SU-DHL-6 (cell line): ENCODE data around the gene ATE1.

Experiments used
- H2AFZ ChIP-seq: fragments of 200-600 bp; sonication (generic); 2 replicates; pipeline ENCODE4 v1.6.1; 2014; ENCODE audit warnings: low read depth, mild to moderate bottlenecking, moderate library complexity, mixed read lengths, antibody characterized with exemption, low read length; ENCODE audit not compliant: severe bottlenecking
- H3F3A ChIP-seq: fragments of 200-600 bp; shearing (Covaris generic); 2 replicates; pipeline ENCODE4 v1.6.0; 2016; ENCODE audit warnings: antibody characterized with exemption, mild to moderate bottlenecking; ENCODE audit not compliant: insufficient read depth
- H3K27ac ChIP-seq: fragments of 200-600 bp; sonication (generic); 2 replicates; pipeline ENCODE4 v1.5.1; 2016; ENCODE audit warnings: low read depth, mild to moderate bottlenecking, low read length, moderate library complexity, mixed read lengths
- H3K27me3 ChIP-seq: fragments of 200-600 bp; sonication (generic), shearing (Covaris generic); 2 replicates; pipeline ENCODE4 v1.6.0; 2014; ENCODE audit warnings: mild to moderate bottlenecking, low read length
- H3K36me3 ChIP-seq: fragments of 200-600 bp; sonication (generic); 2 replicates; pipeline ENCODE4 v1.6.1; 2014; ENCODE audit warnings: mild to moderate bottlenecking, low read length, mixed read lengths
- H3K4me2 ChIP-seq: fragments of 300-600, 200-600 bp; shearing (Covaris generic), sonication (generic); 2 replicates; pipeline ENCODE4 v1.6.0; 2014; ENCODE audit warnings: low read length, low read depth, mild to moderate bottlenecking; ENCODE audit not compliant: poor library complexity, severe bottlenecking
- H3K4me3 ChIP-seq: fragments of 200-600 bp; sonication (generic); 2 replicates; pipeline ENCODE4 v1.5.1; 2014; ENCODE audit warnings: antibody characterized with exemption, low read length, mild to moderate bottlenecking, mixed read lengths; ENCODE audit not compliant: insufficient read depth, poor library complexity, severe bottlenecking
- H3K79me2 ChIP-seq: fragments of 200-600 bp; sonication (generic); 2 replicates; pipeline ENCODE4 v1.6.1; 2014; ENCODE audit warnings: mild to moderate bottlenecking, low read length, moderate library complexity; ENCODE audit not compliant: insufficient read depth
- H3K9ac ChIP-seq: fragments of 200-600 bp; sonication (generic); 2 replicates; pipeline ENCODE4 v1.7.0; 2014; ENCODE audit warnings: mild to moderate bottlenecking, low read length
- H3K9me2 ChIP-seq: fragments of 200-600 bp; sonication (generic); replicated peaks from 2 replicates; pipeline ENCODE4 v1.6.1; 2014; ENCODE audit warnings: low read length; ENCODE audit not compliant: insufficient read depth
- H3K9me3 ChIP-seq: fragments of 200-600 bp; sonication (generic); 2 replicates; pipeline ENCODE4 v1.6.1; 2014; ENCODE audit warnings: low read length, mixed read lengths; ENCODE audit not compliant: insufficient read depth
- H4K20me1 ChIP-seq: fragments of 200-600 bp; sonication (generic); 2 replicates; pipeline ENCODE4 v1.6.1; 2014; ENCODE audit warnings: low read depth, mild to moderate bottlenecking, antibody characterized with exemption, low read length, moderate library complexity, mixed read lengths
- CTCF ChIP-seq: fragments of 200-600 bp; sonication (generic); IDR thresholded peaks from one replicate; pipeline ENCODE4 v1.5.1; 2017; ENCODE audit warnings: antibody characterized with exemption, mild to moderate bottlenecking, low read length, moderate library complexity; ENCODE audit not compliant: insufficient read depth, poor library complexity, severe bottlenecking
- EZH2phosphoT487 ChIP-seq: fragments of 200-600 bp; sonication (generic), shearing (Covaris generic); conservative IDR thresholded peaks from 2 replicates; pipeline ENCODE4 v1.6.1; 2018; ENCODE audit warnings: mild to moderate bottlenecking, antibody characterized with exemption, low read length, moderate library complexity, mixed read lengths

ATE1 gene

DNA sequence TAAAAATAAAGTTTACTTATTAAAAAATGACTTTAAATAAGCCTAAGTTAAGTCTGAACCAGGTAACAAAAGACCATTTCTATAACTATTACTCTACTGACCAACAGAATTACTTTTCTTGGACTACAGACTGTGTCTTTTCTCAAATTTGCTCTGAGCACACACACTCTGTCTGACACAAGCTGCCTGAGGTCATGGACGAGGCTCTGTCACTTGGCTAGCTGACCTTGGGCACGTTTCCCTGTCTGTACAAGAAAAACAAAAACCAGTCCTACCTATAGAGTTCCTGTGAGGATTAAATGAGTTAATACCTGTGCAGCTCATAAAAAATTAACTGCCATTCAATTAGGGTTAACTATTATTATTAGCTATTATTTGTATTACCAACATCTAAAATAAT, 22.9 kb downstream of the ATE1 start:
- TF ChIP-seq EZH2phosphoT487: no peak
- TF ChIP-seq CTCF: no peak
- Histone ChIP-seq H3F3A (no peaks in the 10 kb centered on the region), H3K9me2 (no peaks in the 10 kb centered on the region), H3K9ac (no peak overlapping the region), H4K20me1 (no peaks in the 10 kb centered on the region), H3K9me3 (no peaks in the 10 kb centered on the region), H3K27ac (no peak overlapping the region), H3K36me3 (no peaks in the 10 kb centered on the region), H3K79me2 (no peaks in the 10 kb centered on the region), H3K27me3 (no peaks in the 10 kb centered on the region), H3K4me3 (no peak overlapping the region), H2AFZ (no peak overlapping the region), H3K4me2 (no peak overlapping the region)

DNA sequence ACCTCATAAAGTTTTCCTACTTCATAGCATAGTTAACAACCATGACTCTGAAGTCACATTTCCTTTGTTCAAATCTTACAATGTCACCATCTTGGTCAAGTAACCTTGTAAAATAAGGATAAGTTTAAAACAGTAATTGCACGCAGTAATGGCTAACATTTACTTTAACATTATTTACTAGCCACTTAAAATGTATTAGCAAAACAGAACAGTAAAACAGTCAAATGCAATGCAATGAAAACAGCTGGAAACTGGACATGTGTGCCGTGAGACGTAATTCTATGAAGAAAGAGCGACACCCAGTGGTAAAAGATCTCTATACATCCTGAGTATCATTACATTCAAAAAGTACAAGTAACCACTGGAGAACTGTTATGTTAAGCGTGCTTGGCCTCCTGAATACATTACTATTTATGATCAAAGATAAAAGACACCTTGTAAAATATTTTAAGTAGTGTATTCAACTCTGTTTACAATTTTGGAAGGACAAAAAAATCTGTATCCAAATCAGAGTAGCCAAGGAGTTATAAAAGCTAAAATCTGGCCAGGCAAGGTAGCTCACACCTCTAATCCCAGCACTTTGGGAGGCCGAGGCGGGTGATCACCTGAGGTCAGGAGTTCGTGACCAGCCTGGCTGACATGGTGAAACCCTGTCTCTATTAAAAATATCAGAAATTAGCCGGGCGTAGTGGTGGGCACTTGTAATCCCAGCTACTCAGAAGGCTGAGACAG, 27.2 kb downstream of the ATE1 start:
- no peaks in the 10 kb centered on the region for H3K9me3 ChIP-seq
- H3K27me3 ChIP-seq: no peaks in the 10 kb centered on the region
- H3K79me2 ChIP-seq: no peaks in the 10 kb centered on the region
- no peak overlapping the region for H3K4me2 ChIP-seq
- H3K9me2 ChIP-seq: no peaks in the 10 kb centered on the region
- H3K4me3 ChIP-seq: no peak overlapping the region
- peak overlapping the region; percentile 50 for H2AFZ ChIP-seq
- no peak overlapping the region for H3K27ac ChIP-seq
- no peaks in the 10 kb centered on the region for H3F3A ChIP-seq
- H4K20me1 ChIP-seq: no peaks in the 10 kb centered on the region
- peaks cover 7% of the 10 kb centered on the region; the same call in 1 of the 2 replicates for H3K36me3 ChIP-seq
- H3K9ac ChIP-seq: no peak overlapping the region
- TF ChIP-seq EZH2phosphoT487 (no peak), CTCF (peak; percentile 38)

DNA sequence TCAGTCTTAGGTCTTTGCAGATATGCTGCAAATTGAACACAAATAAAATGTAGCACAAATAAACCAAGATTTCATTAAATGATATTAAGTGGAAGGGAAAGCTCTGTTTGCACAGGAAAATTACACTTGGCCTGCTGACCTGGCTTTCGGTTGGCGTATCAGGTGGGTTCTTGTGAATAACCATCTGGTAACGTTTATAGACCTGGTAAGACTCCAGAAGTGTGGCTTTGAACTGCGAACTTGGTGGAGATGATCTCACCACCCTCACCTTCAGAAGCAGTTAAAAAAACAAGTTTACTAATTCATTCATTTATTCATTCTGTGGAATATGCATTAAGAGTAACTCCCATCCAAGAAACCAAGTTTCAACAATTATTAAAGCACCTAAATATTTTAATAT, 28.1 kb downstream of the ATE1 start:
- no peak for TF ChIP-seq EZH2phosphoT487
- no peak for TF ChIP-seq CTCF
- no peak overlapping the region for H2AFZ ChIP-seq
- no peaks in the 10 kb centered on the region for H3F3A ChIP-seq
- H3K4me2 ChIP-seq: no peak overlapping the region
- H3K9ac ChIP-seq: no peak overlapping the region
- H3K27ac ChIP-seq: no peak overlapping the region
- peaks cover 7% of the 10 kb centered on the region; the same call in 1 of the 2 replicates for H3K36me3 ChIP-seq
- H4K20me1 ChIP-seq: no peaks in the 10 kb centered on the region
- H3K4me3 ChIP-seq: no peak overlapping the region
- H3K27me3 ChIP-seq: no peaks in the 10 kb centered on the region
- H3K9me3 ChIP-seq: no peaks in the 10 kb centered on the region
- H3K79me2 ChIP-seq: no peaks in the 10 kb centered on the region
- no peaks in the 10 kb centered on the region for H3K9me2 ChIP-seq
